HEK293 (cell line): ENCODE measurements around the gene PPP2R2D.

Experiments used
- YY1 ChIP-seq: fragments of 450-650 bp; formaldehyde crosslinking; IDR thresholded peaks from 2 replicates; pipeline ENCODE4 v1.5.1; 2018; ENCODE audit warnings: missing biosample characterization, missing genetic modification characterization
- ZBTB7A ChIP-seq: fragments of 450-650 bp; formaldehyde crosslinking; IDR thresholded peaks from 2 replicates; pipeline ENCODE4 v1.5.1; 2016; ENCODE audit warnings: low read depth, missing biosample characterization, missing genetic modification characterization
- ZEB2 ChIP-seq: fragments of 450-650 bp; formaldehyde crosslinking; IDR thresholded peaks from 2 replicates; pipeline ENCODE4 v1.5.1; 2016; ENCODE audit warnings: missing biosample characterization, missing genetic modification characterization
- ZNF174 ChIP-seq: fragments of 450-650 bp; formaldehyde crosslinking; IDR thresholded peaks from 2 replicates; pipeline ENCODE4 v1.5.0; 2017; ENCODE audit warnings: missing biosample characterization, mild to moderate bottlenecking, missing genetic modification characterization
- ZNF48 ChIP-seq: fragments of 450-650 bp; formaldehyde crosslinking; IDR thresholded peaks from 2 replicates; pipeline ENCODE4 v1.5.1; 2016; ENCODE audit warnings: missing biosample characterization, missing genetic modification characterization
- ZNF561 ChIP-seq: fragments of 450-650 bp; IDR thresholded peaks from 2 replicates; pipeline ENCODE4 v1.5.1; 2018; ENCODE audit warnings: missing biosample characterization, missing genetic modification characterization, borderline replicate concordance
- ZNF610 ChIP-seq: fragments of 450-650 bp; formaldehyde crosslinking; IDR thresholded peaks from 2 replicates; pipeline ENCODE4 v1.5.1; 2016; ENCODE audit warnings: missing biosample characterization, missing genetic modification characterization, borderline replicate concordance
- ZNF654 ChIP-seq: fragments of 450-650 bp; formaldehyde crosslinking; IDR thresholded peaks from 2 replicates; pipeline ENCODE4 v1.5.1; 2016; ENCODE audit warnings: low read depth, missing biosample characterization, missing genetic modification characterization
- ZNF76 ChIP-seq: fragments of 450-650 bp; formaldehyde crosslinking; IDR thresholded peaks from 2 replicates; pipeline ENCODE4; 2016; ENCODE audit warnings: low read depth, missing biosample characterization, missing genetic modification characterization, borderline replicate concordance
- TF ChIP-seq, protein P1 (sequence below): fragments of 450-650 bp; formaldehyde crosslinking; IDR thresholded peaks from 2 replicates; pipeline ENCODE4 v1.5.1; 2016; ENCODE audit warnings: missing biosample characterization, missing genetic modification characterization
- TF ChIP-seq, protein P2 (sequence below): fragments of 450-650 bp; formaldehyde crosslinking; IDR thresholded peaks from 2 replicates; pipeline ENCODE4 v1.5.1; 2016; ENCODE audit warnings: missing biosample characterization, missing genetic modification characterization
- TF ChIP-seq, protein P3 (sequence below): fragments of 450-650 bp; formaldehyde crosslinking; IDR thresholded peaks from 2 replicates; pipeline ENCODE4 v1.5.1; 2016; ENCODE audit warnings: missing biosample characterization, missing genetic modification characterization

DNA sequence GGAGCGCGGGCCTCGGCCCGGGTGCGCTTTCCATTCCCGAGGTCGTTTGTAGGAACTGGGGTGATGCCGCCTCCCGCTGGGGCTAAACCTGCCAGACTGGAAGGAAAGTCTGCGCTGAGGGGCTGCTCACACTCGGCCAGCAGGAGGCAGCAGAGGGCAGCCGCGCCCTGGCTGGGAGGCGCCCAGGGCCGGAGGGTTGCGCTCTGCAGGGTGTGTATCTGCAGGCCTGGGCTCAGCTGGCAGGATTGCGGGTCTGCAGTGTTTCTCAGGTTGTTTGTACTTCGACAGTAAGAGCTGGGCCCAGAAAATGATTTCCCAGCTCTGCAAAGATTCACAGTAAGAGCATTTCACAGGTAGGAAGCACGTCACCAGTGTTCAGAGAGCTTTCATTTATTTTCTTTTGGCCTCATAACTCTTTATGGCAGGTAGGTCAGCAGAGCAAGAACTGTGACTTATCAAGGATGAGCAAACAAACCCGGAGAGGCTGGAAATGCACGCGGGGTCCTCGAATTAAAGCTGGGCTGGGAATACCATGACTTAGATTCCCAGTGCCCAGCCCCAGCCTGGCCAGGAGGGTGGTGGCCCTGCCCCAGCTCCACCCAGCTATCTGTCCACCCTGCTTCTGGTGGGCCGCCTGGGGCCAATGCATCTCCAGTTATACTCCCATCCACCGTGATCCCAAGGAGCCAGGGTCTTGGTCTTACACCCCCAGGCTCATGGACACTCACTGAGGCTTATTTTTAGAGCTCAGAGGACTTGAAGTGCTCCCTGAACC lies 15.2 kb upstream of the PPP2R2D start:
- TF ChIP-seq, protein P1, sequence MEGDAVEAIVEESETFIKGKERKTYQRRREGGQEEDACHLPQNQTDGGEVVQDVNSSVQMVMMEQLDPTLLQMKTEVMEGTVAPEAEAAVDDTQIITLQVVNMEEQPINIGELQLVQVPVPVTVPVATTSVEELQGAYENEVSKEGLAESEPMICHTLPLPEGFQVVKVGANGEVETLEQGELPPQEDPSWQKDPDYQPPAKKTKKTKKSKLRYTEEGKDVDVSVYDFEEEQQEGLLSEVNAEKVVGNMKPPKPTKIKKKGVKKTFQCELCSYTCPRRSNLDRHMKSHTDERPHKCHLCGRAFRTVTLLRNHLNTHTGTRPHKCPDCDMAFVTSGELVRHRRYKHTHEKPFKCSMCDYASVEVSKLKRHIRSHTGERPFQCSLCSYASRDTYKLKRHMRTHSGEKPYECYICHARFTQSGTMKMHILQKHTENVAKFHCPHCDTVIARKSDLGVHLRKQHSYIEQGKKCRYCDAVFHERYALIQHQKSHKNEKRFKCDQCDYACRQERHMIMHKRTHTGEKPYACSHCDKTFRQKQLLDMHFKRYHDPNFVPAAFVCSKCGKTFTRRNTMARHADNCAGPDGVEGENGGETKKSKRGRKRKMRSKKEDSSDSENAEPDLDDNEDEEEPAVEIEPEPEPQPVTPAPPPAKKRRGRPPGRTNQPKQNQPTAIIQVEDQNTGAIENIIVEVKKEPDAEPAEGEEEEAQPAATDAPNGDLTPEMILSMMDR (tag by site-specific recombination): peak; percentile 96
- TF ChIP-seq ZNF561 (tag by site-specific recombination) (no peak), ZNF174 (tag by site-specific recombination) (no peak), ZEB2 (peak; percentile 63), ZBTB7A (tag by site-specific recombination) (no peak), YY1 (tag by site-specific recombination) (no peak), ZNF610 (no peak), ZNF76 (tag by site-specific recombination) (no peak), ZNF48 (tag by site-specific recombination) (no peak), ZNF654 (peak; percentile 79)
- TF ChIP-seq, protein P2, sequence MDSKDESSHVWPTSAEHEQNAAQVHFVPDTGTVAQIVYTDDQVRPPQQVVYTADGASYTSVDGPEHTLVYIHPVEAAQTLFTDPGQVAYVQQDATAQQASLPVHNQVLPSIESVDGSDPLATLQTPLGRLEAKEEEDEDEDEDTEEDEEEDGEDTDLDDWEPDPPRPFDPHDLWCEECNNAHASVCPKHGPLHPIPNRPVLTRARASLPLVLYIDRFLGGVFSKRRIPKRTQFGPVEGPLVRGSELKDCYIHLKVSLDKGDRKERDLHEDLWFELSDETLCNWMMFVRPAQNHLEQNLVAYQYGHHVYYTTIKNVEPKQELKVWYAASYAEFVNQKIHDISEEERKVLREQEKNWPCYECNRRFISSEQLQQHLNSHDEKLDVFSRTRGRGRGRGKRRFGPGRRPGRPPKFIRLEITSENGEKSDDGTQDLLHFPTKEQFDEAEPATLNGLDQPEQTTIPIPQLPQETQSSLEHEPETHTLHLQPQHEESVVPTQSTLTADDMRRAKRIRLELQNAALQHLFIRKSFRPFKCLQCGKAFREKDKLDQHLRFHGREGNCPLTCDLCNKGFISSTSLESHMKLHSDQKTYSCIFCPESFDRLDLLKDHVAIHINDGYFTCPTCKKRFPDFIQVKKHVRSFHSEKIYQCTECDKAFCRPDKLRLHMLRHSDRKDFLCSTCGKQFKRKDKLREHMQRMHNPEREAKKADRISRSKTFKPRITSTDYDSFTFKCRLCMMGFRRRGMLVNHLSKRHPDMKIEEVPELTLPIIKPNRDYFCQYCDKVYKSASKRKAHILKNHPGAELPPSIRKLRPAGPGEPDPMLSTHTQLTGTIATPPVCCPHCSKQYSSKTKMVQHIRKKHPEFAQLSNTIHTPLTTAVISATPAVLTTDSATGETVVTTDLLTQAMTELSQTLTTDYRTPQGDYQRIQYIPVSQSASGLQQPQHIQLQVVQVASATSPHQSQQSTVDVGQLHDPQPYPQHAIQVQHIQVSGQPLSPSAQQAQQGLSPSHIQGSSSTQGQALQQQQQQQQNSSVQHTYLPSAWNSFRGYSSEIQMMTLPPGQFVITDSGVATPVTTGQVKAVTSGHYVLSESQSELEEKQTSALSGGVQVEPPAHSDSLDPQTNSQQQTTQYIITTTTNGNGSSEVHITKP (tag by site-specific recombination): no peak
- TF ChIP-seq, protein P3, sequence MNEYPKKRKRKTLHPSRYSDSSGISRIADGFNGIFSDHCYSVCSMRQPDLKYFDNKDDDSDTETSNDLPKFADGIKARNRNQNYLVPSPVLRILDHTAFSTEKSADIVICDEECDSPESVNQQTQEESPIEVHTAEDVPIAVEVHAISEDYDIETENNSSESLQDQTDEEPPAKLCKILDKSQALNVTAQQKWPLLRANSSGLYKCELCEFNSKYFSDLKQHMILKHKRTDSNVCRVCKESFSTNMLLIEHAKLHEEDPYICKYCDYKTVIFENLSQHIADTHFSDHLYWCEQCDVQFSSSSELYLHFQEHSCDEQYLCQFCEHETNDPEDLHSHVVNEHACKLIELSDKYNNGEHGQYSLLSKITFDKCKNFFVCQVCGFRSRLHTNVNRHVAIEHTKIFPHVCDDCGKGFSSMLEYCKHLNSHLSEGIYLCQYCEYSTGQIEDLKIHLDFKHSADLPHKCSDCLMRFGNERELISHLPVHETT (tag by site-specific recombination): no peak
